ENCODE measurements around the gene UXT.

DNA sequence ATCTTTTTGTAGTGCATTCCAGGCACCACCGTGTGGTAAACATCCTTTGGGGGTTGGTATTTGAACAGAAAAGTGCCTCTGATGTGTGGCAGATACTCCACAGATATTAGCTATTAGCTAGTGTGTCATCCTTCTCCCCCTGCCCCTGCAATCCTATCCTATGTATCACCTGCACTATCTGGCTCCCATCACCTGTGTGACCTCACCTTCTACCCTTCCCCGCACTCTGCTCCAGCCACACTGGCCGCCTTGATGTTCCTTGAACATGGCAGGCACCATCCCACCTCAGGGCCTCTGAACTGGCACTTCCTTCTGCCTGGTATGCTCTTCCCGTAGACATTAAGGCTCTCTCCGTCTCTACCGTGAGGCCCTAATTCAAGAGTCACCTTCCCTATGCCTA lies 12.3 kb downstream of the UXT start:
- TF ChIP-seq, protein P1, sequence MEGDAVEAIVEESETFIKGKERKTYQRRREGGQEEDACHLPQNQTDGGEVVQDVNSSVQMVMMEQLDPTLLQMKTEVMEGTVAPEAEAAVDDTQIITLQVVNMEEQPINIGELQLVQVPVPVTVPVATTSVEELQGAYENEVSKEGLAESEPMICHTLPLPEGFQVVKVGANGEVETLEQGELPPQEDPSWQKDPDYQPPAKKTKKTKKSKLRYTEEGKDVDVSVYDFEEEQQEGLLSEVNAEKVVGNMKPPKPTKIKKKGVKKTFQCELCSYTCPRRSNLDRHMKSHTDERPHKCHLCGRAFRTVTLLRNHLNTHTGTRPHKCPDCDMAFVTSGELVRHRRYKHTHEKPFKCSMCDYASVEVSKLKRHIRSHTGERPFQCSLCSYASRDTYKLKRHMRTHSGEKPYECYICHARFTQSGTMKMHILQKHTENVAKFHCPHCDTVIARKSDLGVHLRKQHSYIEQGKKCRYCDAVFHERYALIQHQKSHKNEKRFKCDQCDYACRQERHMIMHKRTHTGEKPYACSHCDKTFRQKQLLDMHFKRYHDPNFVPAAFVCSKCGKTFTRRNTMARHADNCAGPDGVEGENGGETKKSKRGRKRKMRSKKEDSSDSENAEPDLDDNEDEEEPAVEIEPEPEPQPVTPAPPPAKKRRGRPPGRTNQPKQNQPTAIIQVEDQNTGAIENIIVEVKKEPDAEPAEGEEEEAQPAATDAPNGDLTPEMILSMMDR (IDR thresholded peaks at IDR 0.05; ENCODE audit: insufficient read depth, low read depth, low read length): no peak
- no peak for TF ChIP-seq EZH2 (IDR thresholded peaks at IDR 0.05; ENCODE audit: insufficient read depth, low read length)
